HT-29 (cell line): ENCODE results near the gene ACTR2. TPM values are rescaled to one million over a fixed set of nuclear protein-coding genes. Genes with fewer than 3 reads are reported as not detected.

Experiments used
- DNase-seq: peaks from one replicate; pipeline ENCODE4 v3.0.0-alpha.2; 2015; ENCODE audit warnings: low spot score
- total RNA-seq: library from RNA; depleted of rRNA; stranded (reverse); fragments of >200 nt; shearing (Covaris generic); gene quantifications from 2 replicates; pipeline ENCODE4 v1.2.3, GENCODE V29; 2014

The ACTR2 gene
- total RNA-seq, 1 experiment from 2014 or later: 33.6 TPM

GRCh38 chr2:65278531-65278981 lies 50.9 kb downstream of the ACTR2 start:
- no peak for DNase-seq

- no peak for DNase-seq
These were observed 52.1 kb downstream of the ACTR2 start for GRCh38 chr2:65279756-65280155.

DNA sequence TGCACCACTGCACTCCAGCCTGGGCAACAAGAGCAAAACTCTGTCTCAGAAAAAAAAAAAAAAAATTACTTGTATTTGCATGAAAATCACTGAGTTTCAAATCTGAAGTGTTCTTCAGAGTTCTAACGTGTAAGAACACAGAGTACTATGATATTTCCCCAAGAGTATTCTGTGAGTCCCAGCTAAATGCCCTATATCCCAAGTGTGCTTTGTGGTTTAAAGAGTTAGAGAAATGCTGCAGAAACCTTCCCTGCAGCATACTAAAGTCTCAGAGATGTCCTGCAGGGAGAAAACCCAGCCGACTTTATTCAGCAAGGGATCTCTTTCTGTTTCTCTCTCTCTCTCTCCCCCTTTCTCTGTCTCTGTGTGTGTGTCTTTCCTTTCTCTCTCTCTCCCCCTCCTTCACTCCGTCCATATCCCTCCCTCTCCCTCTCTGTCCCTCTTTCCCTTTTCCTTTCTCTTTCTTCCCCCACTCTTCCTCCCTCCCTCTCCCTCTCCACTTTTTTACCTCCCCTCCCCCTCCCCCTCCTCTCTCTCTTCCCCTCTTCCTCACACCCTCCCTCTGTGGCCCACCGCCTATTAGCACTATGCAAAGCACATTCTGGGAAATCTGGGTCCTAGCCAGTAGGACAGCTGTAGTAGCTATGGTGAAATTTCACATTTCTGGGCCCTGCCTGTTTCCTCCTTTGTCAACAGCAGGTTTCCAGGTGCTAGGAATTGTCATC lies 54.2 kb downstream of the ACTR2 start:
- DNase-seq: no peak

DNA sequence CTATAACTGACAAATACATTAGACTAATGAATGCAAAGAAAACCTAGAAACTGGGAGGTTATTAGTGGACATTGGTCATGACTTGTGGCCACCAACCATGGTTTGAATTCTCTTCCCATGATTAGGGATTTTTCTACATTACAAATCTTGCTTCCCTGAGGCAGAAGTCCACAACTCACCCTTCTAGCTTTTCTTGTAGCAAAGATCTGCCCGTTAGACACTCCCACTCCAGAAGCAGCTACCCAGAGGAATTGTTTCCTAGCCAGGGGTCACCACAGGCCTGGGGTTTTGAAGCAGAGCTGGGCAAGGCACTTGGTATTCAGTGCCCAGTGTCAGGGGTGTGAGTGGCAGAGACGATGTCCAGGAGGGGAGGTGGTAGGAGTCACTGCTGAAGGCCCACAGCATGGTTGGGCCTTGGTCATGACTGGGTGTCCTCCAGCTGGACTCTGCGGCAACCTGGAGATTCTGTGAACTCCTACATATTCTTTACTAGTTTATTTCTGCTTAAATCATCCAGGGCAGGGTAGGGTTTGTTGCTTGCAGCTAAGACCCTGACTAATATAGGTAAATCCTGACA lies 54.9 kb downstream of the ACTR2 start:
- no peak for DNase-seq

GRCh38 chr2:65287364-65287763 lies 59.7 kb downstream of the ACTR2 start:
- no peak for DNase-seq

DNA sequence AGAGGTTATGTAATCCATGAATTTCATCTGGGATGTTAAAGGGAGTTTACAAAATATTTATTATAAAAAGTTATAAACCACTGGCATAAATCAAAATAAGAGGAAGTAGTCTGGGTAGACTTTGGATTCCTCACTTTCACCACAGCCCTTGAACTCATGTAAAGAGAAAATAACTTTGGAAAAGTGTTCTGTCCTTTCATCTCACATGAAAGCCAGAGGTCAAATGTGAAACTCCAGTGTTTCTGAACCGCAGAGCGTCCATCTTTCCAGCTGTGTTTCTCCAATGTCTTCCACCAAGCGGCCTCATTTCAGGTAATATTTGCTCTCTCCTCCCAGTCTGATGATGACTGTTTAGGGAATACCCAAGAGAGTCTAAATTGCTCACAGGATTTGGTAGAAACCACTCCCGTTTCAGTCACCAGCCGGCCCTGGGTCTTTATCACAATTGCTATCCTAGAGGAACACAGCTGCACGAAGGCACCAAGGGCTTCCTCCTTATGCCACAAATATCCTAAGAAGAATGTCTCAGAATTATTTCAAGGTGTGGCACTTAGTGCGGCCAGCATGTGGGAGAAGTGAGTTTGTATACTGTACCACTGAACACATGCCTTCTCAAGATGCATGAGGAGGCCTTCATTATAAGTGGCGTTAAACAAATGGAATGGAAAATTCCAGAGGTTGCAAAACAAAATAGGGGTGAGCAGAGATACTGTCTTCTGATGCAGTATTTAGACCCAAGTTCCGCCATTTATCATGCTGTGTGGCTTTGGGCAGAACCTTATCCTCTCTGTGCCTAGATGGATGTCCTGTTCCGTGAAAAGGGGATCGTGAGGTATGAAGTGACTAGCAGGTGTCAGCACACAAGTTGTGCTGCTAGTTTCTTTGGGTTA lies 63.8 kb downstream of the ACTR2 start:
- no peak for DNase-seq

DNA sequence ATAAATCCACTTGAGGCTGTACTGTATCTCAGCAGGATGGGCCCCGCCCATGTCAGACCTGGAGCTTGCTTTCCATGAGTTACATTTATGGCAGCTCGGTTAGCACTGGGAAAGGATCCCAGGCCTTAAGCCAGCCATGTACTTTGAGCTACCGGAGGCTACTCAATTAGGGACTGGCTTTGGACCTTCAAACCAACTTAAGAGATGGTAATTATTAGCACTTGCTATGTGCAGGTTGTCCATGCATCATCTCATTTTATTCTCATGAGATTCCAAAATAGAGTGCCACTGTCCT lies 64.4 kb downstream of the ACTR2 start:
- no peak for DNase-seq

DNA sequence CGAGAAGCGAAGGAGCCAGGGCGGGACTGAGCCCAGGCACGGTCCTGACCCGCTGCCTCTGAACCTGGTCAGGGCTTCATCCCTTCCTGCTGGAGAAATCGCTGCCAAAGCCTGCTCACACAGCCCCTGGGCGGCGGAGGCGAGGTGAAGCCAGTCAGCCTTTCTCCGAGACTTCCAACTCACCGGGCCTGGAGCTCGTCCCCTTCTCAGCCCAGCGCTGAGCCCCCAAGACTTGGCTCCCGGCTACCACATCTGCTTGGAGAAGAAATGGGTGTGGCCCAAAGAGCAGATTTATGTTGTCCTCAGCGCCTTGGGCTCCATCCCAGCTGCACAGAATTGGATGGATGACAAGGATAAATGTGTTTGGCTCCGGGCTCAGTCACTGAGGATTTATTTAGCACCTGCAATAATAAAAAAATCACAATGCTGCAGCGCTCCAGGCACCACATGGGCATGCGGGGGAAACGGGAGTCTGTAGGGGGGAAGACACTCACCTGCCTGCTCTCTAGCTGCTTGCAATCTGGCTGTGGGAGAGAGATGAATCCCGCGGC lies 64.9 kb downstream of the ACTR2 start:
- DNase-seq: no peak

DNA sequence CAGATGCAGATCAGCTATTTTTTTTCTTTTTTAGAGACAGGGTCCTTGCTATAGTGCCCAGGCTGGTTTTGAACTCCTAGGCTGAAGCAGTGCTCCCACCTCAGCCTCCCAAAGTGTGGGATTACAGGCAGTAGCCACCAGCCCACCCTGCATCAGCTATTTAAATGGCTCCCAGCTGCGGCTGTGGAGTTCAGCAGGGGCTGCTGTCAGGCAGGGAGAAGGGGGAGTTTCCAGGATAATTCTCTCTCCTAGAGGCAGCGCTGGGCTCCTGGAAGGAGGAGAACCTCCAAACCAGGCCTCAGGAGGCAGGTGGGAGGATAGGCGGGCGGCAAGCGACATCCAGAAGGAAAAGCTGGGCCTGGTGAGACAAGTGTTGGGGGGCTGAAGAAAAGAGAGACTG lies 65.7 kb downstream of the ACTR2 start:
- no peak for DNase-seq

DNA sequence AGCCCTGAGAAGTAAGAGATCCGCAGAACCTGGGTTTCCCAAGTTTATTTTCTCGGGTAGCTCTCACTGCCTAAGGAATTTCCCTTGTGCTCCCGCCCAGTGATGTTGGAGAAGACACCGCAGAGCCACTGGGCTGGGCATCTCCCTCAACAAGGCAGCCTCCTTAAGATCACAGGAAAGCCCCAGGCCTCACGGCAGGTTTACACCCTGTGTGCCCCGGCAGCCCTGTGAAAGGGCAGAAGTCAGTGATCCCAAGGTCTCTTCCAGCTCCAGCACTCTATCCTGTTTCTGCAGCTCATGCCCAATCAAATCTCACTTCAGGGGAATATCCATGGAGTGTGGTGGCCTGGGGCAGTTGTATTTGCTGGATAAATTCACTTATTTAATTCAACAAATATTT lies 66.5 kb downstream of the ACTR2 start:
- no peak for DNase-seq

GRCh38 chr2:65294701-65295100 lies 67.1 kb downstream of the ACTR2 start:
- no peak for DNase-seq

GRCh38 chr2:65296971-65297370 lies 69.3 kb downstream of the ACTR2 start:
- no peak for DNase-seq

GRCh38 chr2:65297544-65297943 lies 69.9 kb downstream of the ACTR2 start:
- DNase-seq: no peak

DNA sequence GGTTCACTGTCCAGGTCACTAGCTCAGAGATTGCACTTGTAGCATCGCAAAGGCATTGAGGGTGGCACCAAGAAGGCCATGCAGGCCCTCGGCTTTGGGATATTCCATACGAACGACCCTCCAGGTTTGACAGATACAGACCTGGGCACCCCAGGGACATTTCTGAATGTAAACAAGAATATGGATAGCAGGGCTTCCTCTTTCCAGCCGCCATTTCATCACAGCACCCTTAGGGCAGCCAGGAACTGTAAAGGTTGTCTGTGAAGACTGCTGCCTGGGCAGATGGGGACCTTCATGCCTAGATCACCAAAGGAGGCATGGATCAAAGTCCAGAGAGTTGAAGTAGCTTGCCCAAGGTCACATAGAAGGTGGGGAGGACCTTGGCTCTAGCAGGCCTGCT lies 70.5 kb downstream of the ACTR2 start:
- no peak for DNase-seq

DNA sequence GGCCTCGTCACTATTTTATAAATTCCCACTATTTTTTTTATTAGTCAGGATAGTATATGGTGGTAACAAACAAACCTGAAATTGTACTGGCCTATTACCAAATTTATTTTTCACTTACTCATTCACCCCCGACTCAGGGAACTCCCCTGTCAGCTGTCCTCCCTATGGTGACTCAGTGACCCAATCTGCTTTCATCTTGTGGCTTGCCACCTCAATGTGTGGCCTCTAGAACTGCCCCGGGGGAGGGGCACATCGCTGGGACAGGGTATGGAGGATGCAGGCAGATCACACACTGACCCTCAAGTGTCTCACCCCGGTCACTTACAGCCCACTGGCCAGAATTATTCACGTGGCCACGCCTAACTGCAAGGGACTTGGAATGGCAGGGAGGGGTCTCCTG lies 71.6 kb downstream of the ACTR2 start:
- DNase-seq: no peak

DNA sequence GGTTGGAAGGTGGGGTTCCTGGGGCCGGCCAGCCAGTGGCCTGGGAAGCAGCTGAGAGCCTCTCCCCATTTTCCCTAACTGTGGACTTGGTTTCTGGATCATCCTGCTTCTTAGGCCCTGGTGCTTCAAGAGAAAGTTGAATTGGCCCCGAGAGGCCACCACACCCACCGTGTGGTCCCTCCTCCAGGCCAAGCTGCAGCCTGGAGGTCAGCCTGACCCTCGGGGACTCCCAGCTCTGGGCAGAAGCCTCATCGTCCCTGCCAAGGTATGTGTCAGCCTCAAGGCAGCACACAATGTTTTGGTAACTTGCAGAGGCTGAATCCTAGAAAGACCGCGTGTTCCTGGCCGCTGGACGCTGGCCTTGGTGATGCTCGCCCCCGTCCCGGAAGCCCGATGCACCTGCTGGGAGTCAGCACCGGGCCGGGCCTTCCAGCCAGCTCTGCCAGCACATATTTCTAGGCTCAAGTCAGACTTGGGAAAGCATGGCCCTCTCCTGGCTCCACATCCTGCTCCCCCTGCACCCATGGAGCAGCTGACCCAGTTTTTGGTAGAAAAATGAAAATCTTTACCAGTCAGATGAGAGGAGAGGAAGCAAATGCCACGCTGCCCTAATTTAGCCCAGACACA lies 72.6 kb downstream of the ACTR2 start:
- DNase-seq: no peak

GRCh38 chr2:65300761-65301711 lies 73.4 kb downstream of the ACTR2 start:
- no peak for DNase-seq

DNA sequence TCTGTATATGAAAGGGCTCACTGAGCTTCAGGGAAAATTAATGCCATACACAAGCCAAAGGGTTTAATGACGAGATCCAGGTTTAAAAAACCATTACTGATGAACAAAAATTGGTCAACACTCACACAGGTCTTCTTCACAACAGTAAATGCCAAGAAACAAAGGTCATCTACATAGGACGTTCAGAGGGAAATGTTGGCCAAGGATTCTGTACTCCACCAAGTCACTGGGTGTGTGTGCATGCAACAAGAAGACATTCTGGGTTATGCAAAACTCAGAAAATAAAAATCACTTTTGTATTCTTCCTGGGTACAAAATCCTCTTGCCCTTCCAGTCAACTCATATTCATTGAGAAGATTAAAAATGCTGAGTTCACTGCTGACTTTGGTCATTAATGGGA lies 78.3 kb downstream of the ACTR2 start:
- no peak for DNase-seq

DNA sequence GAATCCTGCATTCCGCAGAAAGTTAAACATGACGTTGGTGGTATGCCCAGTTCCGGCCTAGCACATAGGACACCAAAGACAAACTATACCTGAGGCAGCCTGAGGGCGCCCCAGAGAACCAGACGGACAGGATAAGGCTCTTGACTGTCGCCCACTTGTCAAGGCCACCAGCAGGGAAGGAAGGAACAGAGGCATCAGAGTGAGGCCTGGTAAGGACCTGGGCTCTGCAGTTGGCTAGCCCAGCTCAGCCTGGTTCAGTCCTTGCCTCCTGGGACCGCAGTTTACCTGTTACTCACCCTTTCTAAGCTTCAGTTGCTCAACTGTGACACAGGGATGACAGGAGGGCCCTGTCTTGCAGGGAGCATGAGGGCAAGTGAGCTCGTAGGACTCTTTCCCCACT lies 82.1 kb downstream of the ACTR2 start:
- DNase-seq: peak; percentile 17

- no peak for DNase-seq
These were observed 83.4 kb downstream of the ACTR2 start for GRCh38 chr2:65311049-65311448.

- no peak for DNase-seq
These were observed 84.0 kb downstream of the ACTR2 start for GRCh38 chr2:65311596-65311995.
